Measurements from ENCODE around the gene IRGQ. TPM values are rescaled to one million over a fixed set of nuclear protein-coding genes. Genes with fewer than 3 reads are reported as not detected.

The IRGQ gene
- total and polyA plus RNA-seq, 12 donors: 7.0 to 57.9 (median 21.5) TPM

DNA sequence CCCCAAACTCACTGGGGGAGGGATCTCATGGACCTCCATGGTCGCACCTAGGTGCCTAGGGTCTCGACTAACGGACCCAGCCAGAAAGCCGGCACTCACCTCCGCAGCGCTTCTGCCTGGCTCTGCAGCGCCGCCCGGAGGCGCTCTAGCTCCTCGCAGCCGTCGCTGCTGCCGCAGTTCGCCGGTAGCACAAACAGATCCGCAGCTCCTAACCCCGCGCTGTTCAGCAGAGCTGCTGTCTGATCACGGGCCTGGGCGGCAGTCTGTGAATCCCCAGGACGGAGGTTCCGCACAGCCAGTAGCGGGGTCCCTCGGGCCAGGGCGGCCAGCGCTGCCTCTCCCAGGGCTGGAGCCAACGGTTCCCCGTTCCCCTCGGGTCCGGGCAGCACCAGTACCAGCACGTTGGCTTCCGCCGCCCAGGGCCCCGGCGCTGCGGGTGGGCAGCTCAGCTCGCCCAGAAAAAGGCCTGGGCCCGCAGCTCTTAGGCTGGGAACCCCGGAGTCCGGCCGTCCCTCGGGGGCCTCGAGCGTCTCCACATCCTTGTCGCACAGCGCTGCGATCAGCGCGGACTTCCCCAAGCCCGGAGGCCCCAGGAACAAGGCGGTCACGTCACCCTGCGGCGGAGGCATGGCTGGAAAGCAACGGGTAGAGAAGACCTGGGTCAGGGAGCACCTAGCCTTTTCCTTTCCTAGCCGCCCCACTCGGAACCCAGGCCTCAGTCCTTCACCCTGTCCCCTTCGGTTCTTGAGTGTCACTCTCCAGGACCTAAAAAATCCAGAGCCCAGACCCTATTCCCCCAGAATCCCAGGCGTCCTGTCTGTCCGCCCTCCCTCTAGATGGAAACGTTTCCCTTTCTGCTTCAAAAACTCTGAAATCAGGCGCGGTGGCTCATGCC, 977 bp downstream of the IRGQ start:
- peak; percentile 64 to 82 (median 73) for DNase-seq
- TF ChIP-seq POLR2A (IDR thresholded peaks at IDR 0.05): peak in 1 of 2 donors; percentile 75
- TF ChIP-seq, protein P1, sequence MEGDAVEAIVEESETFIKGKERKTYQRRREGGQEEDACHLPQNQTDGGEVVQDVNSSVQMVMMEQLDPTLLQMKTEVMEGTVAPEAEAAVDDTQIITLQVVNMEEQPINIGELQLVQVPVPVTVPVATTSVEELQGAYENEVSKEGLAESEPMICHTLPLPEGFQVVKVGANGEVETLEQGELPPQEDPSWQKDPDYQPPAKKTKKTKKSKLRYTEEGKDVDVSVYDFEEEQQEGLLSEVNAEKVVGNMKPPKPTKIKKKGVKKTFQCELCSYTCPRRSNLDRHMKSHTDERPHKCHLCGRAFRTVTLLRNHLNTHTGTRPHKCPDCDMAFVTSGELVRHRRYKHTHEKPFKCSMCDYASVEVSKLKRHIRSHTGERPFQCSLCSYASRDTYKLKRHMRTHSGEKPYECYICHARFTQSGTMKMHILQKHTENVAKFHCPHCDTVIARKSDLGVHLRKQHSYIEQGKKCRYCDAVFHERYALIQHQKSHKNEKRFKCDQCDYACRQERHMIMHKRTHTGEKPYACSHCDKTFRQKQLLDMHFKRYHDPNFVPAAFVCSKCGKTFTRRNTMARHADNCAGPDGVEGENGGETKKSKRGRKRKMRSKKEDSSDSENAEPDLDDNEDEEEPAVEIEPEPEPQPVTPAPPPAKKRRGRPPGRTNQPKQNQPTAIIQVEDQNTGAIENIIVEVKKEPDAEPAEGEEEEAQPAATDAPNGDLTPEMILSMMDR (IDR thresholded peaks at IDR 0.05): peak; percentile 74 to 88 (median 86)
- H3K27me3 ChIP-seq: no peaks in the 10 kb centered on the region
- peak overlapping the region; percentile 78 to 96 (median 91) for H3K27ac ChIP-seq
- H3K9me3 ChIP-seq (replicated peaks in 1 of 3): no peaks in the 10 kb centered on the region
- 0 to 1% (median 1%) methylated on average over 14 to 64 of the region's 64 CpGs for WGBS, 4 donors
- intact Hi-C loops (cut with DNase I): loop anchor here (5.0 to 10.0 kb wide), 3 partner anchors 38 to 60 kb away; no protein-coding TSS in a partner anchor
- H3K4me3 ChIP-seq: peak overlapping the region in 3 of 4 donors; percentile 47 to 65 (median 53)
- H3K4me1 ChIP-seq (replicated peaks in 1 of 2): peaks cover 20 to 30% of the 10 kb centered on the region in 2 donors
- H3K36me3 ChIP-seq (replicated peaks in 1 of 2): peaks cover 0 to 45% of the 10 kb centered on the region in 2 donors

- H3K36me3 ChIP-seq (replicated peaks in 1 of 2): peaks cover 0 to 42% of the 10 kb centered on the region in 2 donors
- WGBS, 4 donors: 79 to 90% (median 84%) methylated on average over 10 of the region's 10 CpGs
These were observed 1.7 kb downstream of the IRGQ start for GRCh38 chr19:43594081-43594697.

DNA sequence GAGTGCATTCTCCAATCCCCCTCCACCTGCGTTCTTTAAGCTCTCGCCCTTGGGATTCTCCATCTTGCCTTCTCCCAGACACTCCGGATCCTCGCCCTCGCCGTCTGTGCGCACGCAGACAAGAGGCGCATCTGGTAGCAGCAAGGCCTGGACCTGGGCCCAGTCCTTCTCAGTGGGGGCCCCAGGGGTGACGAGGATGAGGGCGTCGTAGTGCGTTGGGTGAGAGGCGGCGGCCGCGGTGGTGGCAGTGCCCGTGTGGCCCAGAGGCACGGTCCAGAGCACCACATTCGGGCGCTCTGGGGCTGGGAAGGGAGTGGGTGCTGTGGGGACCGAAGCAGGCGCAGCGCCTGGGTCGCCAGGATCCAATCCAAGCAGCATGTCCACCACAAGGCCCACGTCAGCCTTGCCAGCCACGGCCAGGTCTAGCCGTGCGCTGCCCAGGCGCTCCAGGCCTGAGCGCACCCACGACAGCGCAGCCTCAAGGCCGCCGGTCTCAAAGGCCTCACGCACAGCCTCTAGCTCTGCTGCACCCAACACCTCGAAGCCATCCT, 3.1 kb downstream of the IRGQ start:
- Histone ChIP-seq H3K4me3 (no peak overlapping the region), H3K27ac (no peak overlapping the region), H3K9me3 (replicated peaks in 1 of 3) (no peaks in the 10 kb centered on the region), H3K4me1 (replicated peaks in 1 of 2) (peaks cover 19 to 23% of the 10 kb centered on the region in 2 donors), H3K36me3 (replicated peaks in 1 of 2) (peaks cover 0 to 42% of the 10 kb centered on the region in 2 donors), H3K27me3 (no peaks in the 10 kb centered on the region)
- intact Hi-C loops (cut with DNase I): loop anchor here (5.0 to 10.0 kb wide), 3 partner anchors 36 to 62 kb away; no protein-coding TSS in a partner anchor
- no peak for DNase-seq
- WGBS, 4 donors: 88 to 96% (median 93%) methylated on average over 15 to 37 of the region's 37 CpGs
- TF ChIP-seq, protein P1 (IDR thresholded peaks at IDR 0.05): no peak
- no peak for TF ChIP-seq POLR2A (IDR thresholded peaks at IDR 0.05)

More at GRCh38 chr19:43594081-43594697, 1.7 kb downstream of the IRGQ start:
- Histone ChIP-seq H3K27me3 (no peaks in the 10 kb centered on the region), H3K9me3 (replicated peaks in 1 of 3) (no peaks in the 10 kb centered on the region), H3K4me1 (replicated peaks in 1 of 2) (peaks cover 20 to 30% of the 10 kb centered on the region in 2 donors), H3K4me3 (peak overlapping the region in 1 of 4 donors; percentile 65), H3K27ac (peak overlapping the region in 2 of 5 donors; percentile 91 to 96)
- DNase-seq: no peak
- intact Hi-C loops (cut with DNase I): loop anchor here (5.0 to 10.0 kb wide), 3 partner anchors 37 to 61 kb away; no protein-coding TSS in a partner anchor
- TF ChIP-seq POLR2A (IDR thresholded peaks at IDR 0.05): no peak
- TF ChIP-seq, protein P1 (IDR thresholded peaks at IDR 0.05): no peak
